GM10248 (cell line): ENCODE results near the gene GRID2IP.

ENCODE experiments used
- CTCF ChIA-PET: fragments of 300-600 bp; sonication (Branson Sonifier 250); formaldehyde crosslinking; extraction: SDS; loops from one replicate; lab custom pipeline; 2021; ENCODE audit warnings: antibody characterized with exemption; lab: Yijun Ruan, JAX
- POLR2A ChIA-PET: fragments of 350-650 bp; sonication (Branson Sonifier 250); formaldehyde crosslinking; extraction: SDS; loops from one replicate; lab custom pipeline; 2020; ENCODE audit warnings: antibody characterized with exemption; lab: Yijun Ruan, JAX
- DNase-seq: peaks from one replicate; pipeline ENCODE4 v3.0.0; 2012; ENCODE audit errors: extremely low spot score
- TF ChIP-seq, protein P1 (sequence below): IDR thresholded peaks from 2 replicates; pipeline ENCODE4 v1.5.1; 2012; ENCODE audit warnings: mild to moderate bottlenecking, low read depth; ENCODE audit errors: extremely low read depth, missing control alignments, control extremely low read depth

The GRID2IP gene

DNA sequence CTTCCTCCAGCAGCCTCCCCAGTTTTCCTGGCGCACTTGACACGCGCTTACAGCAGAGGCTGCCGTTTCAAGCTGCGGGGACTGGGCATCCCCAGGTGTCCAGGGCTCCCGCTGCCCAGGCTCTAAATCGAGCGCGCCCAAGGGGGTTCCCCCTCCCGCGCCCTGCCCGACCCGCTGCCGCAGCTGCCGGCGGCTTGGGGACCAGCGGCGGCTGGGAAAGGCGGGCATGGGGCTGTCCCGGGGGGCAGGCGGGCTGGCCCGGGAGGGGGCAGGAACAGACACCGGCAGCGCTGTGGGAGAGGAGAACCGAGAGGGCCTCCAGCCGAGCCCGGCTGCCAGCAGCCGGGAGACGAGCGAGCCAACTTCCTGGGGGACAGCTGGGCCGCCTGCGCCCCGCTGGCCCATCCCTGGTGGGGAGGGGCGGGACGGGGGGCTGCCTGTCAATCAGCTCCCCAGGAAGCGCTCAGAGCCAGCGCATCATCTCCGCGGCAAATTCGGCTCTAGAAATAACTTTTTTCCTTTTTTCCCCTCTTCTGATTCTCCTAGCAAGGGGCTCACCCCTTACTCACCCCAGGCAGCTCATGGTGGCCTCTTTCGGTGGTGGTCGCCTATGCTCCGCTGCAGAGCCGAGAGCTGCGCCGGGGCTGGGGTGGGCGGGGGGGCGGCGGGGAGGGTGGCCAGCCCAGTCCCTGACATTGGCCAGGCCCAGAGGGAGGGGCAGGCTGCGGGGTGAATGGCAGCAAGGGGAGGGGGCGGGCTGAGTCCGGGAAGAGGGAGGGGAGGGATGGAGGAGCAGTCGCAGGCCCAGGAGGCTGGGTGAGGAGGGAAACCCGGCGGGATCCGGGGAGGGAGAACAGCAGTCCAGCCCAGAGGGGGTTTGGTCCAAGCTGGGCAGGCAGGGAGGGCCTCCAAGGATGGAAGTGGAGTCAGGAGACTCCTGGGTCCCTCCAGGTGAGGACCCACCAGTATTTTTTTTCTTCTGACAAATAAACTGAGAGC, 14.7 kb downstream of the GRID2IP start:
- TF ChIP-seq, protein P1, sequence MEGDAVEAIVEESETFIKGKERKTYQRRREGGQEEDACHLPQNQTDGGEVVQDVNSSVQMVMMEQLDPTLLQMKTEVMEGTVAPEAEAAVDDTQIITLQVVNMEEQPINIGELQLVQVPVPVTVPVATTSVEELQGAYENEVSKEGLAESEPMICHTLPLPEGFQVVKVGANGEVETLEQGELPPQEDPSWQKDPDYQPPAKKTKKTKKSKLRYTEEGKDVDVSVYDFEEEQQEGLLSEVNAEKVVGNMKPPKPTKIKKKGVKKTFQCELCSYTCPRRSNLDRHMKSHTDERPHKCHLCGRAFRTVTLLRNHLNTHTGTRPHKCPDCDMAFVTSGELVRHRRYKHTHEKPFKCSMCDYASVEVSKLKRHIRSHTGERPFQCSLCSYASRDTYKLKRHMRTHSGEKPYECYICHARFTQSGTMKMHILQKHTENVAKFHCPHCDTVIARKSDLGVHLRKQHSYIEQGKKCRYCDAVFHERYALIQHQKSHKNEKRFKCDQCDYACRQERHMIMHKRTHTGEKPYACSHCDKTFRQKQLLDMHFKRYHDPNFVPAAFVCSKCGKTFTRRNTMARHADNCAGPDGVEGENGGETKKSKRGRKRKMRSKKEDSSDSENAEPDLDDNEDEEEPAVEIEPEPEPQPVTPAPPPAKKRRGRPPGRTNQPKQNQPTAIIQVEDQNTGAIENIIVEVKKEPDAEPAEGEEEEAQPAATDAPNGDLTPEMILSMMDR, result no peak
- peak; percentile 56 for DNase-seq
- CTCF ChIA-PET, result interaction anchor here (1.3 to 2.1 kb wide), 2 partner anchors 8 to 23 kb away, joined by 4 to 13 read pairs; no protein-coding TSS in a partner anchor
- POLR2A ChIA-PET, result no interaction called here

DNA sequence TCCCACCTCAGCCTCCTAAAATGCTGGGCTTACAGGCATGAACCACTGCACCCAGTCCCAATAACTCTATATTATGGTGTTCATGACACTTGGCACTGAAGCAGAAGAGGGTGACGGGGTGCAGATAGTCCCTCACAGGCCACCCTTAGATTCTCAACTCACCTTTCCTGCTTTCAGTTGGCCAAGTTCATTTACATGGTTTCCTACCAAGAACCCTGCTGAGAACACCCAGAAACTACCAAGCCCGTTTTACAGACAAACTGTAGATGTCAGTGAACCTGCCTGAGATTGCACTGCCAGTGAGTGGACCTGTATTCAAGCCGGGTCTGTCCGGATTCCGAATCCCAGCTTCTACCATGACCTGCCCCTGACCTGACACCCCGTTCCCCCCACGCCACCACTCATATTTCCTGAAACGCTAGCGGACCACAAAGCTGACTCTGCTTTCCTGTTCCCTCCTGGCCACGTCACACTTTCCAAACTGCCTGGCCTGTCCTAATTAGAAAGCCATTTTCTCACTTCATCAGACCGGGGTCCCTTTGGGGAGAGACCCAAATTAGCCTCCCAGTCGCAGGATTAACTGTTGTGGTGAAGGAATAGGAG, 17.3 kb downstream of the GRID2IP start:
- ChIA-PET POLR2A (interaction anchor here (0.6 kb wide), 1 partner anchor 32 kb away, joined by 3 read pairs; no protein-coding TSS in a partner anchor), CTCF (interaction anchor here (1.0 to 2.1 kb wide), 5 partner anchors 11 to 324 kb away, joined by 3 to 10 read pairs (median 4); no protein-coding TSS in a partner anchor)
- no peak for DNase-seq
- TF ChIP-seq, protein P1, result no peak

DNA sequence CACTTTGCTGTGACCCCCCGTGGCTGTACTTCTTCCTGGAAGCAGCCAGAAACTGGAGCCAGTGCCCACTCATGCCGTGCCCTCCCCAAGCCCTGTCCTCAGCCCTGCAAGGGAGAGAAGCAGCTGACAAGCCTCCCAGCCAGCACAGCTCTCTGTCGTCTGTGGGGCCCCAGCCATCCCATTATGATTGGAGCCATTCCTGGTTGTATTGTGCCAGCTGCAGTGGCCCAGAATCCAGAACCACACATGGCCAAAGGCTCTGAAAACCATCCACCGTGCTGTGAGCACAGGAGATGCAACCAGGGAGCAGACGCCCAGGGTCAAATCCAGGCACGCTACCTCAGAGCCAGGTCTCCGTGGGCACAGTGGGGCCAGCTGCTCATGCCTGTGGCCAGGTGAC, 18.7 kb downstream of the GRID2IP start:
- CTCF ChIA-PET, result interaction anchor here (1.2 to 2.1 kb wide), 2 partner anchors 12 to 325 kb away, joined by 4 to 6 read pairs; no protein-coding TSS in a partner anchor
- POLR2A ChIA-PET, result no interaction called here
- TF ChIP-seq, protein P1, result no peak
- no peak for DNase-seq

DNA sequence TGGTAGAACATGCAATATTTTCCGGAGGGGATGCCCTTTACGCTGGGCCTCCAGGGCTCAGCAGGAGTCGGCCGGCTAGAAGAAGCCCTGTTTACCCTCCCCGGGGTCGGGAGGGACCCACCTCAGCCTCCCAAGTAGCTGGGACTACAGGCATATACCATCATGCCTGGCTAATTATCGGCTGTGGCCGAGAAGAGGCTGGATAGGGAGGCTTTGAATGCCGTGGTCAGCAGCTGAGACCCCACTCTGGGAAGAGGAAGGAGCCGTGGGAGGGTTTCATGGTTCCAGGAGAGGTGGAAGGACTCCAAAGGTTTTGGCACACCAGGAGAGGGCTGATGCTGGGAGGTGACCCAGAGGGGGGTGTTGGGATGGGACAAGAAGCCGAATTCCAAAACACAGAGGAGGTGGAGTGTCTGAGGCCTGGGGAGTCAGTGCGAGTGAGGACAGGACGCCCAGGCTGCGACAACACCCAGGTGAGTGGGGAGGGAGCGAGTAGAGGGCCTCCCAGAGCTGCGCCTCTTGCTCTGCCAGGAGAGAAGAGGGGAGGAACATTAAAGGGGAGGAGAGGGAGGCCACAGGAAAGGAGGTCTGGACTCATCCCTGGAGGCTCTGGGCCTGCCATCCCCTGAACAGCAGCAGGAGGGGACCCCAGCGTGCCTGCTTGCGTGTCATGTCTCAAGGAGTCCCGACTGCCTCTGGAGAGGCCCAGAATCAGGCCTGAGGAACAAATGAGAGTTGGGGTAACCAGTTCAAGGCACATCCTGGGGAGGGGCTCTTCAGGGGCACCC, 19.6 kb downstream of the GRID2IP start:
- TF ChIP-seq, protein P1, result no peak
- POLR2A ChIA-PET, result no interaction called here
- DNase-seq, result no peak
- CTCF ChIA-PET, result interaction anchor here (2.1 kb wide), 1 partner anchor 326 kb away, joined by 6 read pairs; no protein-coding TSS in a partner anchor

DNA sequence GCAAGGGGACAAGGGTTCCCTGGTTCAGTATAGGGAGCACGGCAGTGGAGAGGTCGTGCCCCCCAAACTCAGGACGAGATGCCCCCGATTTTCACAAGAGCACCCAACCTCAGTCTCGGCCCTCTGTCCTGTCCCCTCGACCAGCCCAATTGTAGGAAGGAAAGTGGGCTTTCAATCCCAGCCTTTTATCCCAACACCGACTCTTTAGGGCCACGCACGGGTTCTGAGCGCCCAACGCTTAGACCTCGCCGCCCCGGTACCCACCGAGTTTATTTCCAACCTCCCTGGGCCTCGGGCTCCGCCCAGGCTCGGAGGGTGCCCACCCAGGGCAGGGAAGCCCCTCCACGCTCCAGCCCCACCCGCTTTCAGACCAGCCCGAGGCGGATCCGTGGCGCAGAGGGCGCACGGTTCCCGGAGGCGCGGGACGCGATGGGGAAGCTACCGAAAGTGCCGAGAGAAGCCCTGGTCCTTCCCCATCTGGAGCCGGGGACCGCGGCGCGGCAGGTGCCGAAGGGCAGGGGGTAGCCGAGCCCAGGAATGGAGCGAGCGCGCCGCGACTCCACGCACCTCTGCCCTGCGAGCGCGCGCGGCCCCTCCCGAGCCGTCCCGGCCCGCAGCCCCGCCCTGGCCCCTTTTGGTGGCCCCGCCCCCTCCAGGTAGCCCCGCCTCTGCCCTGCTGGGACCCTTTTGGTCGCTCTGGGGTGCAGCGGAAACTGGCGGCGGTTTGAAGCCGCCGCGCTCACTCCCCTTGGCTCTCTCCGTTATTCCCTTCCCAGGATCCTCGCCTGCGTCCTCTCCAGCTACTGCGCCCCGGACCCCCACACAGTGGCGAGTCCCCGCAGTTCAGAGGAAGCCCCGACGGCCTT, 20.4 kb downstream of the GRID2IP start:
- CTCF ChIA-PET, result no interaction called here

More for the DNA sequence above, 20.4 kb downstream of the GRID2IP start:
- peak; percentile 81 for DNase-seq
- POLR2A ChIA-PET, result no interaction called here
- TF ChIP-seq, protein P1, result no peak
